DOHH2 (cell line): ENCODE data around the gene SLC5A3.

ENCODE experiments used
- H3F3A ChIP-seq: fragments of 200-600 bp; sonication (generic), shearing (Covaris generic); 2 replicates; pipeline ENCODE4 v1.6.0; 2016; ENCODE audit warnings: antibody characterized with exemption, mild to moderate bottlenecking; ENCODE audit not compliant: control insufficient read depth, insufficient read depth
- H3K27ac ChIP-seq: fragments of 200-600 bp; sonication (generic); 2 replicates; pipeline ENCODE4 v1.5.1; 2014; ENCODE audit warnings: low read depth, mild to moderate bottlenecking, low read length, moderate library complexity
- H3K27me3 ChIP-seq: fragments of 200-600 bp; sonication (generic); 2 replicates; pipeline ENCODE4 v1.6.1; 2014; ENCODE audit warnings: mild to moderate bottlenecking, low read length, mixed read lengths; ENCODE audit not compliant: control insufficient read depth
- H3K36me3 ChIP-seq: fragments of 200-600 bp; sonication (generic); 2 replicates; pipeline ENCODE4 v1.6.1; 2014; ENCODE audit warnings: mild to moderate bottlenecking, low read length, moderate library complexity, mixed read lengths; ENCODE audit not compliant: control insufficient read depth
- H3K4me1 ChIP-seq: fragments of 200-600 bp; sonication (generic); 2 replicates; pipeline ENCODE4 v1.6.1; 2014; ENCODE audit warnings: mild to moderate bottlenecking, low read length, mixed read lengths; ENCODE audit not compliant: control insufficient read depth
- H3K4me2 ChIP-seq: fragments of 200-600 bp; sonication (generic); 2 replicates; pipeline ENCODE4 v1.6.0; 2014; ENCODE audit warnings: mild to moderate bottlenecking, low read length, moderate library complexity
- H3K4me3 ChIP-seq: fragments of 200-600 bp; sonication (generic); 2 replicates; pipeline ENCODE4 v1.5.1; 2014; ENCODE audit warnings: mild to moderate bottlenecking, low read length, mixed read lengths
- H3K79me2 ChIP-seq: fragments of 200-600 bp; sonication (generic); 2 replicates; pipeline ENCODE4 v1.6.1; 2014; ENCODE audit warnings: mild to moderate bottlenecking, low read length, mixed read lengths; ENCODE audit not compliant: control insufficient read depth
- H3K9me2 ChIP-seq: fragments of 200-600 bp; sonication (generic); replicated peaks from 2 replicates; pipeline ENCODE4 v1.6.1; 2014; ENCODE audit warnings: mild to moderate bottlenecking, low read length, mixed read lengths; ENCODE audit not compliant: control insufficient read depth
- H3K9me3 ChIP-seq: fragments of 200-600 bp; sonication (generic); 2 replicates; pipeline ENCODE4 v1.6.1; 2014; ENCODE audit warnings: antibody characterized with exemption, low read length, mixed read lengths; ENCODE audit not compliant: control insufficient read depth, insufficient read depth
- H4K20me1 ChIP-seq: fragments of 200-600 bp; sonication (generic); 2 replicates; pipeline ENCODE4 v1.6.0; 2014; ENCODE audit warnings: low read depth, mild to moderate bottlenecking, antibody characterized with exemption, low read length, moderate library complexity; ENCODE audit not compliant: control insufficient read depth, insufficient read depth
- CTCF ChIP-seq: fragments of 200-600 bp; sonication (generic); IDR thresholded peaks from one replicate; pipeline ENCODE4 v1.5.1; 2014; ENCODE audit warnings: antibody characterized with exemption, mild to moderate bottlenecking, low read depth, low read length; ENCODE audit not compliant: poor library complexity, severe bottlenecking
- EZH2phosphoT487 ChIP-seq: fragments of 200-600 bp; sonication (generic); IDR thresholded peaks from 2 replicates; pipeline ENCODE4 v1.6.1; 2017; ENCODE audit warnings: borderline replicate concordance, mild to moderate bottlenecking, antibody characterized with exemption, low read length, moderate library complexity, mixed read lengths

SLC5A3 gene

GRCh38 chr21:34072145-34073031 lies 990 bp upstream of the SLC5A3 start:
- H3K36me3 ChIP-seq: peaks cover 30% of the 10 kb centered on the region
- H3K4me1 ChIP-seq: peaks cover 29% of the 10 kb centered on the region
- TF ChIP-seq CTCF: no peak
- TF ChIP-seq EZH2phosphoT487: no peak
- no peaks in the 10 kb centered on the region for H3K9me2 ChIP-seq
- peak overlapping the region; percentile 74 for H3K4me3 ChIP-seq
- H3K27me3 ChIP-seq: no peaks in the 10 kb centered on the region
- peaks cover 3% of the 10 kb centered on the region; the same call in 1 of the 2 replicates for H3F3A ChIP-seq
- H4K20me1 ChIP-seq: peaks cover 21% of the 10 kb centered on the region
- no peak overlapping the region for H3K27ac ChIP-seq
- H3K9me3 ChIP-seq: no peaks in the 10 kb centered on the region
- H3K4me2 ChIP-seq: peak overlapping the region; percentile 83
- peaks cover 34% of the 10 kb centered on the region for H3K79me2 ChIP-seq

GRCh38 chr21:34073749-34074282 lies 438 bp downstream of the SLC5A3 start:
- peaks cover 47% of the 10 kb centered on the region for H3K79me2 ChIP-seq
- H3K27me3 ChIP-seq: no peaks in the 10 kb centered on the region
- H3K9me2 ChIP-seq: no peaks in the 10 kb centered on the region
- peak overlapping the region; percentile 75 for H3K4me2 ChIP-seq
- H3K36me3 ChIP-seq: peaks cover 43% of the 10 kb centered on the region
- H4K20me1 ChIP-seq: peaks cover 24% of the 10 kb centered on the region
- H3K27ac ChIP-seq: no peak overlapping the region
- H3F3A ChIP-seq: peaks cover 3% of the 10 kb centered on the region; the same call in 1 of the 2 replicates
- peaks cover 29% of the 10 kb centered on the region for H3K4me1 ChIP-seq
- H3K9me3 ChIP-seq: no peaks in the 10 kb centered on the region
- H3K4me3 ChIP-seq: peak overlapping the region; percentile 80
- no peak for TF ChIP-seq CTCF
- no peak for TF ChIP-seq EZH2phosphoT487

GRCh38 chr21:34074283-34075090 lies 1.1 kb downstream of the SLC5A3 start:
- H3K27ac ChIP-seq: no peak overlapping the region
- no peaks in the 10 kb centered on the region for H3K27me3 ChIP-seq
- H3K36me3 ChIP-seq: peaks cover 46% of the 10 kb centered on the region
- H3K9me3 ChIP-seq: no peaks in the 10 kb centered on the region
- H4K20me1 ChIP-seq: peaks cover 24% of the 10 kb centered on the region
- H3K79me2 ChIP-seq: peaks cover 52% of the 10 kb centered on the region
- peaks cover 3% of the 10 kb centered on the region; the same call in 1 of the 2 replicates for H3F3A ChIP-seq
- TF ChIP-seq CTCF (no peak), EZH2phosphoT487 (no peak)
- peak overlapping the region; percentile 74 for H3K4me3 ChIP-seq
- H3K9me2 ChIP-seq: no peaks in the 10 kb centered on the region
- H3K4me2 ChIP-seq: peak overlapping the region; percentile 75
- peaks cover 29% of the 10 kb centered on the region for H3K4me1 ChIP-seq
